Middle frontal gyrus (tissue), 1 donor: ENCODE results near the gene CEP295NL.
"Not testable (repeated sequence)": the region's sequence is repeated elsewhere in the genome, so short reads cannot be mapped to it uniquely, and the experiment has no call there.

Source experiments
- DNase-seq: peaks from one replicate; pipeline ENCODE4 v3.0.0-alpha.2; 2015; ENCODE audit warnings: low spot score; ENCODE audit errors: extremely low spot score

CEP295NL gene

GRCh38 chr17:78905541-78905940 lies 2.5 kb upstream of the CEP295NL start:
- no peak for DNase-seq

- DNase-seq: no peak
Measured at GRCh38 chr17:78905116-78905515, 2.1 kb upstream of the CEP295NL start.

- DNase-seq: no peak
Measured at GRCh38 chr17:78904371-78904770, 1.4 kb upstream of the CEP295NL start.

GRCh38 chr17:78902231-78902630 lies 770 bp downstream of the CEP295NL start:
- not testable (repeated sequence) for DNase-seq

- DNase-seq: no peak
Measured at GRCh38 chr17:78901806-78902205, 1.2 kb downstream of the CEP295NL start.

GRCh38 chr17:78900816-78901215 lies 2.2 kb downstream of the CEP295NL start:
- DNase-seq: no peak

- DNase-seq: no peak
Measured at GRCh38 chr17:78899361-78900260, 3.4 kb downstream of the CEP295NL start.

GRCh38 chr17:78898947-78899346 lies 4.1 kb downstream of the CEP295NL start:
- no peak for DNase-seq

GRCh38 chr17:78898075-78898836 lies 4.7 kb downstream of the CEP295NL start:
- no peak for DNase-seq

- DNase-seq: no peak
Measured at GRCh38 chr17:78897664-78898047, 5.3 kb downstream of the CEP295NL start.

GRCh38 chr17:78896834-78897663 lies 6.0 kb downstream of the CEP295NL start:
- no peak for DNase-seq

GRCh38 chr17:78896091-78896833 lies 6.7 kb downstream of the CEP295NL start:
- peak; percentile 47 for DNase-seq

GRCh38 chr17:78895322-78895721 lies 7.7 kb downstream of the CEP295NL start:
- no peak for DNase-seq

GRCh38 chr17:78893684-78894083 lies 9.3 kb downstream of the CEP295NL start:
- DNase-seq: no peak

- no peak for DNase-seq
Measured at GRCh38 chr17:78892936-78893379, 10.0 kb downstream of the CEP295NL start.

- DNase-seq: no peak
Measured at GRCh38 chr17:78892520-78892919, 10.5 kb downstream of the CEP295NL start.

- DNase-seq: no peak
Measured at GRCh38 chr17:78892062-78892456, 10.9 kb downstream of the CEP295NL start.

- DNase-seq: no peak
Measured at GRCh38 chr17:78891406-78892061, 11.5 kb downstream of the CEP295NL start.

- DNase-seq: no peak
Measured at GRCh38 chr17:78890498-78890897, 12.5 kb downstream of the CEP295NL start.

- not testable (repeated sequence) for DNase-seq
Measured at GRCh38 chr17:78890096-78890495, 12.9 kb downstream of the CEP295NL start.
